Neutrophil (primary cell): Measurements from ENCODE around the gene ZSCAN25.
"Not testable (repeated sequence)": the region's sequence is repeated elsewhere in the genome, so short reads cannot be mapped to it uniquely, and the experiment has no call there.

ENCODE experiments used
- H3K27ac ChIP-seq: fragments of 200-600 bp; sonication (generic); 2 replicates; pipeline ENCODE4 v1.5.1; 2016; ENCODE audit warnings: mild to moderate bottlenecking, moderate library complexity
- H3K27me3 ChIP-seq: fragments of 200-600 bp; sonication (generic); 2 replicates; pipeline ENCODE4 v1.6.0; 2016; ENCODE audit warnings: mild to moderate bottlenecking
- H3K36me3 ChIP-seq: fragments of 200-600 bp; sonication (generic); 2 replicates; pipeline ENCODE4 v1.5.1; 2017
- H3K4me1 ChIP-seq, 2 experiments: fragments of 200-600 bp in 1 of 2; sonication (generic) in 1 of 2; 1 replicate in 1 of 2; 2 replicates in 1 of 2; pipeline versions ENCODE4 v1.5.1 to v1.6.1; 2013 to 2016; ENCODE audit warnings: low read depth in 1 of 2, low read length in 1 of 2, mild to moderate bottlenecking in 1 of 2, moderate library complexity in 1 of 2; ENCODE audit not compliant: control insufficient read depth in 1 of 2, insufficient read depth in 1 of 2
- H3K4me3 ChIP-seq, 2 experiments: fragments of 200-600 bp in 1 of 2; sonication (generic) in 1 of 2; 1 replicate in 1 of 2; 2 replicates in 1 of 2; pipeline ENCODE4 v1.5.1; 2013 to 2016; ENCODE audit warnings: low read depth in 1 of 2, low read length in 1 of 2, mild to moderate bottlenecking in 1 of 2, moderate library complexity in 1 of 2
- H3K9me3 ChIP-seq: fragments of 200-600 bp; sonication (generic); 2 replicates; pipeline ENCODE4 v1.5.1; 2016
- CTCF ChIP-seq: fragments of 200-600 bp; sonication (generic); IDR thresholded peaks from 2 replicates; pipeline ENCODE4 v1.5.1; 2016; ENCODE audit warnings: antibody characterized with exemption

Gene ZSCAN25

GRCh38 chr7:99628471-99629465, 12.0 kb downstream of the ZSCAN25 start:
- H3K27ac ChIP-seq: no peak overlapping the region
- H3K9me3 ChIP-seq: no peaks in the 10 kb centered on the region
- H3K4me1 ChIP-seq: peaks cover 0 to 9% of the 10 kb centered on the region in 2 experiments
- no peak overlapping the region for H3K4me3 ChIP-seq
- H3K27me3 ChIP-seq: no peaks in the 10 kb centered on the region
- TF ChIP-seq CTCF: no peak
- peaks cover 86% of the 10 kb centered on the region for H3K36me3 ChIP-seq

- no peak overlapping the region for H3K4me3 ChIP-seq
- H3K9me3 ChIP-seq: no peaks in the 10 kb centered on the region
- H3K4me1 ChIP-seq: peaks cover 0 to 2% of the 10 kb centered on the region in 2 experiments
- no peak for TF ChIP-seq CTCF
- H3K36me3 ChIP-seq: peaks cover 77% of the 10 kb centered on the region
- no peaks in the 10 kb centered on the region for H3K27me3 ChIP-seq
- no peak overlapping the region for H3K27ac ChIP-seq
These were observed 12.9 kb downstream of the ZSCAN25 start for GRCh38 chr7:99629643-99630042.

- H3K27ac ChIP-seq: no peak overlapping the region
- H3K36me3 ChIP-seq: peaks cover 58% of the 10 kb centered on the region
- TF ChIP-seq CTCF: no peak
- no peaks in the 10 kb centered on the region for H3K9me3 ChIP-seq
- no peaks in the 10 kb centered on the region for H3K4me1 ChIP-seq
- H3K4me3 ChIP-seq: no peak overlapping the region
- no peaks in the 10 kb centered on the region for H3K27me3 ChIP-seq
These were observed 14.8 kb downstream of the ZSCAN25 start for GRCh38 chr7:99631295-99632109.

- not testable (repeated sequence) for H3K27me3 ChIP-seq, H3K27ac ChIP-seq
These were observed 20.7 kb downstream of the ZSCAN25 start for GRCh38 chr7:99637414-99637813.

GRCh38 chr7:99638731-99639130, 22.0 kb downstream of the ZSCAN25 start:
- Histone ChIP-seq H3K4me3 (no peak overlapping the region), H3K4me1 (peaks cover 0 to 5% of the 10 kb centered on the region in 2 experiments), H3K27ac (no peak overlapping the region), H3K9me3 (no peaks in the 10 kb centered on the region), H3K36me3 (no peaks in the 10 kb centered on the region), H3K27me3 (no peaks in the 10 kb centered on the region)
- no peak for TF ChIP-seq CTCF

More at GRCh38 chr7:99637414-99637813, 20.7 kb downstream of the ZSCAN25 start:
- not testable (repeated sequence) for H3K36me3 ChIP-seq, H3K9me3 ChIP-seq, H3K4me3 ChIP-seq, H3K4me1 ChIP-seq
